ENCODE results near the gene LCK. TPM values are rescaled to one million over a fixed set of nuclear protein-coding genes. Genes with fewer than 3 reads are reported as not detected.

The LCK gene
- total and polyA plus RNA-seq, 9 of the 15 experiments (the other 6 are each of a cell fraction or from before 2014, with no cell fraction given) = 0.04 to 0.47 (median 0.13) TPM; not detected in 6

DNA sequence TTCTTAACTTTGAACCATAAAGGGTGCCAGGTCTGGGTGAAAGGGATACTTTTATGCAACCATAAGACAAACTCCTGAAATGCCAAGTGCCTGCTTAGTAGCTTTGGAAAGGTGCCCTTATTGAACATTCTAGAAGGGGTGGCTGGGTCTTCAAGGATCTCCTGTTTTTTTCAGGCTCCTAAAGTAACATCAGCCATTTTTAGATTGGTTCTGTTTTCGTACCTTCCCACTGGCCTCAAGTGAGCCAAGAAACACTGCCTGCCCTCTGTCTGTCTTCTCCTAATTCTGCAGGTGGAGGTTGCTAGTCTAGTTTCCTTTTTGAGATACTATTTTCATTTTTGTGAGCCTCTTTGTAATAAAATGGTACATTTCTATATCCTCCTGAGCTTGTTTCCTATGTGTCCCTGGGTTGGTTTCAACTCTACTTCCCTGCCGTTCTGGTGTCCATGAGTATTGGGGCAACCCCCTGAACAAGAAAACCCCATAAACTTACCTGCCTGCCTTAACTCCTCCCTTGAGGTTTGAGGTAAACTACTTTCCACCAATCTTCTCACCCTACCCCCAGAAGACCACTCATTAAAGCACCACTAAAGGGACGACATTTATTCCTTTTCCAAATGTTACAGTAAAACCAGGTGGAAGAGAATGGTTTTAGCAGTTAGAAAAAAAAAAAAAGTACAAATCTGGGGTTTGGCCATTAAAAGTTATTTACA, 82.3 kb downstream of the LCK start:
- FAIRE-seq (no peak), DNase-seq (ENCODE audit: extremely low read depth in 1 of 4, low spot score in 3 of 4) (no peak), ATAC-seq (no peak)
- no peak overlapping the region; the same call in 1 of the 2 replicates for H3K4me3 ChIP-seq
- peaks cover 17% of the 10 kb centered on the region; the same call in 1 of the 2 replicates for H4K20me1 ChIP-seq (replicated peaks; ENCODE audit: control insufficient read depth, insufficient read depth, low read length)
- peaks cover 20 to 40% of the 10 kb centered on the region in 2 experiments for H3K4me1 ChIP-seq (replicated peaks in 1 of 2; ENCODE audit: control insufficient read depth in 2 of 2, insufficient read depth in 2 of 2, low read length in 2 of 2)
- ChIA-PET POLR2A (interaction anchor here (0.6 to 5.9 kb wide), 23 partner anchors 12 to 204 kb away, joined by 3 to 75 read pairs (median 4); partner anchors contain the start of genes BSDC1, CCDC28B and TXLNA), CTCF (ENCODE audit: low intra/inter-chr PET ratio) (no interaction called here)
- H3K27ac ChIP-seq (ENCODE audit: extremely low read depth, low read depth, low read length) = 0 out of 3 replicates have a peak overlapping the region, but pooled peaks have one; percentile 20
- peaks cover 27% of the 10 kb centered on the region for H3K79me2 ChIP-seq (ENCODE audit: control insufficient read depth, insufficient read depth, low read length)
- peaks cover 6% of the 10 kb centered on the region for H3K9me1 ChIP-seq (ENCODE audit: control insufficient read depth, insufficient read depth, low read length)
- 71% methylated on average over 3 of the region's 3 CpGs for WGBS (ENCODE audit: insufficient coverage, low coverage, missing lambda C conversion rate)
- no peak overlapping the region for H2AFZ ChIP-seq (ENCODE audit: low read depth, low read length)
- TSS peak; percentile 66 for BruUV-seq (replicated peaks)
- H3K27me3 ChIP-seq (ENCODE audit: control insufficient read depth in 2 of 2, insufficient read depth in 2 of 2, low read length in 2 of 2) = no peaks in the 10 kb centered on the region
- TF ChIP-seq, protein P1, sequence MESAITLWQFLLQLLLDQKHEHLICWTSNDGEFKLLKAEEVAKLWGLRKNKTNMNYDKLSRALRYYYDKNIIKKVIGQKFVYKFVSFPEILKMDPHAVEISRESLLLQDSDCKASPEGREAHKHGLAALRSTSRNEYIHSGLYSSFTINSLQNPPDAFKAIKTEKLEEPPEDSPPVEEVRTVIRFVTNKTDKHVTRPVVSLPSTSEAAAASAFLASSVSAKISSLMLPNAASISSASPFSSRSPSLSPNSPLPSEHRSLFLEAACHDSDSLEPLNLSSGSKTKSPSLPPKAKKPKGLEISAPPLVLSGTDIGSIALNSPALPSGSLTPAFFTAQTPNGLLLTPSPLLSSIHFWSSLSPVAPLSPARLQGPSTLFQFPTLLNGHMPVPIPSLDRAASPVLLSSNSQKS (CRISPR knock-in tag; IDR thresholded peaks at IDR 0.05) = no peak
- TF ChIP-seq, protein P2, sequence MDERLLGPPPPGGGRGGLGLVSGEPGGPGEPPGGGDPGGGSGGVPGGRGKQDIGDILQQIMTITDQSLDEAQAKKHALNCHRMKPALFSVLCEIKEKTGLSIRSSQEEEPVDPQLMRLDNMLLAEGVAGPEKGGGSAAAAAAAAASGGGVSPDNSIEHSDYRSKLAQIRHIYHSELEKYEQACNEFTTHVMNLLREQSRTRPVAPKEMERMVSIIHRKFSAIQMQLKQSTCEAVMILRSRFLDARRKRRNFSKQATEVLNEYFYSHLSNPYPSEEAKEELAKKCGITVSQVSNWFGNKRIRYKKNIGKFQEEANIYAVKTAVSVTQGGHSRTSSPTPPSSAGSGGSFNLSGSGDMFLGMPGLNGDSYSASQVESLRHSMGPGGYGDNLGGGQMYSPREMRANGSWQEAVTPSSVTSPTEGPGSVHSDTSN (CRISPR knock-in tag; IDR thresholded peaks at IDR 0.05; ENCODE audit: low read depth) = no peak
- TF ChIP-seq, protein P2 (tag; conservative IDR thresholded peaks at IDR 0.05; ENCODE audit: low read depth) = no peak
- TF ChIP-seq SIN3A (IDR thresholded peaks at IDR 0.05; ENCODE audit: borderline replicate concordance in 2 of 2, control insufficient read depth in 1 of 2, low read depth in 2 of 2, low read length in 2 of 2) (0 out of 4 replicates have a peak, but pooled peaks of 1 of the 2 experiments have one; percentile 22), POLR2AphosphoS2 (IDR thresholded peaks at IDR 0.05; ENCODE audit: low read length) (0 out of 2 replicates have a peak, but pooled peaks have one; percentile 51), SRSF7 (optimal IDR thresholded peaks at IDR 0.05; ENCODE audit: low read depth, low read length) (no peak), PYGO2 (tag; IDR thresholded peaks at IDR 0.05) (no peak), POLR2H (tag; IDR thresholded peaks at IDR 0.05; ENCODE audit: low read depth) (0 out of 2 replicates have a peak, but pooled peaks have one; percentile 25), PML (IDR thresholded peaks at IDR 0.05; ENCODE audit: low read length) (peak; percentile 28), POLR2A (conservative IDR thresholded peaks at IDR 0.05) (peak; percentile 25), POLR2AphosphoS5 (IDR thresholded peaks at IDR 0.05; ENCODE audit: control insufficient read depth, insufficient read depth, low read depth, low read length) (peak; percentile 10; the same call in 1 of the 2 replicates)
- H3K36me3 ChIP-seq (ENCODE audit: control insufficient read depth, insufficient read depth, low read length) = peaks cover 66% of the 10 kb centered on the region
- H3K9ac ChIP-seq (ENCODE audit: insufficient read depth in 1 of 2, low read depth in 2 of 2, low read length in 2 of 2) = no peak overlapping the region
- H3K9me3 ChIP-seq (replicated peaks; ENCODE audit: control insufficient read depth, insufficient read depth, low read depth, low read length) = no peaks in the 10 kb centered on the region
- intact Hi-C loops (cut with micrococcal nuclease) (no loop called here), in situ Hi-C loops (cut with MboI) (no loop called here)
- H3K4me2 ChIP-seq (ENCODE audit: insufficient read depth, low read length) = no peak overlapping the region; the same call in 1 of the 2 replicates

All from K562 (cell line).